ENCODE results near the gene ANAPC5.
"Not testable (repeated sequence)": the region's sequence is repeated elsewhere in the genome, so short reads cannot be mapped to it uniquely, and the experiment has no call there.

ANAPC5 gene

DNA sequence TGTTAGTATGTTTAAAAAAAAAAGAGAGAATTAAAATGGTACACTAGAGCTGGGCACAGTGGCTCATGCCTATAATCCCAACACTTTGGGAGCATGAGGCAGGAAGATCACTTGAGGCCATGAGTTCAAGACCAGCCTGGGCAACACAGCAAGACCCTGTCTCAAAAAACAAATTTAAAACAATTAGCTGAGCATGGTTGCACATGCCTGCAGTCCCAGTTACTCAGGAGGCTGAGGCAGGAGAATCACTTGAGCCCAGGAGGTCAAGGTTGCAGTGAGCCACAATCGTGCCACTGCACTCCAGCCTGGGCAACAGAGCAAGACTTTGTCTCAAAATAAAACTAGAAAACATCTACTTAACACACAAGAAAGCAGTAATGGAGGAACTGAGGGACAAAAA, 42.0 kb downstream of the ANAPC5 start:
- not testable (repeated sequence) for DNase-seq (ENCODE audit: low spot score)

DNA sequence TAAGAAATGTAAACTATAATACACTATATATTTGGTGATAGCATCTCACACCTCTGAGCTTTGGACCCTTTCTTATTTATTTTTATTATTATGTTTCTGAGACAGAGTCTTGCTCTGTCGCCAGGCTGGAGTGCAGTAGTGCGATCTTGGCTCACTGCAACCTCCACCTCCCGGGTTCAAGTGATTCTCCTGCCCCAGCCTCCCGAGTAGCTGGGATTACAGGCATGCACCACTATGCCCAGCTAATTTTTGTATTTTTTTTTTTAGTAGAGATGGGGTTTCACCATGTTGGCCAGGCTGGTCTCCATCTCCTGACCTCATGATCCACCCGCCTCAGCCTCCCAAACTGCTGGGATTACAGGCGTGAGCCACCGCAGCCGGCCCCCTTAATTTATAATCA, 44.8 kb downstream of the ANAPC5 start:
- DNase-seq (ENCODE audit: low spot score), result not testable (repeated sequence)

DNA sequence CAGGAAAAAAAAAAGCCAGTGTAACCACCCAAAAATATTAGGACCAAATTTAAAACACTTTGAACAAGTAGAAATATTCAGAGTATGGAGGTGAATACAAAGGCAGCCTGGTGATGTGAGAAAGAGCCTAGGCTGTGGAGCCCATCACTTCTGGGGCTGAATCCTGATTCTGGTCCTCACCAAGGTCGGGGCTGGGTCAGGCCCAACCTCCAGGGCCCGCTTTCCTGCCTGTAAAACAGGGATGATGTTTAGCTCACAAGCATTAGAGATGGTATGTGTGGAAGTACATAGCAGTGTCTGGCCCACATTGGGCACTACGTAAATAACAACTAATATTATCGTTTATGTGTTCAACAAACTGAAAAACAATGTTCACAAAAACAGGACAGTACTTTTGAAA, 47.9 kb downstream of the ANAPC5 start:
- DNase-seq (ENCODE audit: low spot score), result no peak

DNA sequence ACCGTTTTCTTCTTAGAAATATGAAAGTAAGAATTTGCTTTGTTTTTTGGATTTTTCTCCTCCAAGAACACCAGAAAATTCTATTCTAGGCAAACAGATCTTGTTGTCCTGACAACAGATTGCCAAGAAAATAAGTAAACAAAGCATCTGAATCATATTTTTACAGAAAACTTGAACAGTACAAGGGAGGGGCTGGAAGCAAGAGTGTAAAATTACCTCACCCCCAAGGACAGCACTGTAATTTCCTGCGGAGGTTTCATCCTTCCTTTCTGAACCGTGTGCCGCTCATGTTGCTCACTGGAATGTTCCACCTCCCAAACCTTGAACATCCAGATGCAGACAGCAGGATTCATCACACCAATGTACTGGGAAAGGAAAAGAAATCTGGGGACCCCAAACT, 50.3 kb downstream of the ANAPC5 start:
- peak; percentile 40 for DNase-seq (ENCODE audit: low spot score)

DNA sequence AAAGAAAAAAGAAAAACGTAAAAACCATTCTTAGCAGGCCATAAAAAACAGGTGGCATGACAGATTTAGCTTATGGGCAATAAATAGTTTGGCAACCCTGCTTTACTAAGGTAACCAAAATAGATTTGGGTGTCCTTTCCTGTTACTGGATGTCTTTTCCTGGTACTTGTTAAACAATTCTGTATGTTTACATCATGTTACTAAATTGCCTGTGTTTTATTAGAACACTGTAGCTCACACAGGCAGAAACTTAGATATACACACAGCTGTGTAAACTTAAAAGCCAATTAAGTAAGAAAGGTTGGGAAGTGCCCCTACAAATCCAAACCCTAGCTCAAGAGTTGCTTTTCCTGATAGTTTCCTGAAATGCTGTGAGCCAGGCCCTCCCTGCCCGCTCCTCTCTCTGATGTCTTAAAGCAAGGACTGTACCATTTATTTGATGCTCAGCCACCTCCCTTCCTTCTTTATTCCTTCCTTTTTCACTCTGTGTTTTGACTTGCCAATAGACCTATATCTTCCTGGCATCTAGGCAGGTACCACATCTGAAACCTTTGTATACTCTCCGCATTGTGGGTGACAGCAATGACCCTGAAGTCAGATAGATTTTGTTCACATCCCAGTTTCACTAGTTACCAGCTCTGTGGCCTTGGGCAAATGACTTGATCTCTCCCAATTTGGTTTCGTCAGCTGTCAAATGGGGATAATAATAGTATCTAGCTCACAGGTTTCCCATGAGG, 52.0 kb downstream of the ANAPC5 start:
- DNase-seq (ENCODE audit: low spot score), result no peak

DNA sequence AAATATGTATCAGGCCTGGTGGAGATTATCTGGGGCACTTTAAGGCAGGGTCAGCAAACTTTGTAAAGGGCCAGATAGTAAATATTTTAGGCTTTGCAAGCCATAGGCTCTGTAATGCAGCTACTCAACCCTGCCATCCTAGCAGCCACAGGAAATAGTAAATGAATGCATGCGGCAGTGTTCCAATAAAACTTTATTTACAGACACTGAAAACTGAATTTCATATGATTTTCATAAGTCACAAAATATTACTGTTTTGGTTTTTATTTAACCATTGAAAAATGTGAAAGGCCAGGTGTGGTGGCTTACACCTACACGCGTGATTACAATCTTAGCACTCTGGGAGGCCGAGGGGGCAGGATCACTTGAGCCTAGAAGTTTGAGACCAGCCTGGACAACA, 52.5 kb downstream of the ANAPC5 start:
- DNase-seq (ENCODE audit: low spot score), result no peak

DNA sequence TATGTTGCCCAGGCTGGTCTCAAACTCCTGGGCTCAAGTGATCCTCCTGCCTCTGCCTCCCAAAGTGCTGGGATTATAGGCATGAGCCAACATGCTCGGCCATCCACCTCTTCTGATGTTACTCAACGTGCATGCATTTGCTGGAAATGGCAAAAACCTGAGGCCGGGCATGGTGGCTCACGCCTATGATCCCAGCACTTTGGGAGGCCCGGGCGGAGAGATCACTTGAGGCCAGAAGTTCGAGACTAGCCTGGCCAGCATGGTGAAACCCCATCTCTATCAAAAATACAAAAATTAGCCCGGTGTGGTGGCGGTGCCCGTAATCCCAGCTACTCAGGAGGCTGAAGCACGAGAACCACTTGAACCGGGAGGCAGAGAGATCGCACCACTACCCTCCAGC, 53.8 kb downstream of the ANAPC5 start:
- DNase-seq (ENCODE audit: low spot score), result not testable (repeated sequence)

DNA sequence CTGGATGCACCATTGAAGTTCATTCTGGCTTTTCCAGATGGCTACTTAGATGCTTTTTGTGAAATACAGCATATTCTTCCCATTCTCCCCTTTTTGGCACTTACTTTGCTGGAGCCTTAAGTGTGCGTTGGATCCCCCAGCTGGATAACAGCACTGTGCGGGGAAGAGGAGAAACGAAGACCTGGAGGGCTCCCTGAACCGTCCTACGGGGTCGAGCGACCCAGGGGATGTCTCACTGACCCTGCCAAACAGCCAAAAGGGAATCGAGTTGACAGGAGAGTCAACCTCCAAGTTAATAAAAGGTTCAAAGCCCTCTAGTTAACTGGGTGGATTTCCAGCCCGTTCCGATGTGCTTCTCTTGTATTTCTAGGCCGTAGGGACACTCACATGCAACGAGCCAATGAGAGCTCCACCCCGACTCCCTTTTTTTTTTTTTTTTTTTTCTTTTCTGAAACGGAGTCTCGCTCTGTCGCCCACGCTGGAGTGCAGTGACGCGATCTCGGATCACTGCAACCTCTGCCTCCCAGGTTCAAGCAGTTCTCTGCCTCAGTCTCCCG, 54.7 kb downstream of the ANAPC5 start:
- DNase-seq (ENCODE audit: low spot score), result peak; percentile 4

DNA sequence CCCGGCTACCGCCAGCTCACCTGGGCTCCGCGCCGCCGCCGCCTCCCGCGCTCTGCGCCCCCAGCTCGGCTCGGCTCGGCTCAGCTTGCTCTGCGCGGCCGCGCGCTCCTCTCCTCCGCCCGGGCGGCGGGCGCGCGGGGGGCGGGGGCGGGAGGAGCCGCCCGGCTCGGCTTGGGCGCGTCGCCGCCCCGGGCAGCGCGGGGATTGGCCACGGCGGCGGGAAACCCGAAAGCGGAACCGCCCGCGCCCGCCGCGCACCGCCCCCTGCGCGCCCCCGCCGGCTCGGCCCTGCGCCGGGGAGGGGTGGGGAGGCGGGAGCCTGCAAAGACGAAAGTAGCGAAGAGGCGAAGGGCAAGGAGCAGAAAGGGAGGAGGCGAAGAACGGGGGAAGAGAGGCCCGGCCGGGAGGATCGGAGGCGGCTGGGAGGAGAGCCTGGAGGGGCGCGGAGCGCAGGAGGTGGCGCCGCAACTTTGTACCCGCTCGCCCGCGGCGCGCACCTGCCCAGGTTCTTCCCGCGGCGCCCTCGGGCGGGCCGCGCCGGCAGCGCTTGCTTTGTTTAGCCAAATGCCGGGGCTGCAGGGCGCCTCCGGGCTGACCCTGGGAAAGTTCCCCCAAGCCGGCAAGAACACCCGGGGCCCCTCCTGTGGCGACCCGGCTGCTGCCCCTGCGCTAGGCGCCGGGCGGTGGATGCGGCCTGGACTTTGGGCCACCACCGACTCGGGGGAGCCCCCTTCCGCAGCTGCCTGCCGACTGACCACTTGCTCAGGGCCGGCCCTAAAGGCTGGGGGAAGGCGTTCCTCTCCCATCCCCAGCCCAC, 55.4 kb downstream of the ANAPC5 start, which contains the start of gene CAMKK2:
Gene CAMKK2 (minus strand): TSS at position 92 of the 817 bp plus-strand sequence. CDS start 22,183 bp downstream, outside the sequence.
- DNase-seq (ENCODE audit: low spot score), result peak; percentile 72

DNA sequence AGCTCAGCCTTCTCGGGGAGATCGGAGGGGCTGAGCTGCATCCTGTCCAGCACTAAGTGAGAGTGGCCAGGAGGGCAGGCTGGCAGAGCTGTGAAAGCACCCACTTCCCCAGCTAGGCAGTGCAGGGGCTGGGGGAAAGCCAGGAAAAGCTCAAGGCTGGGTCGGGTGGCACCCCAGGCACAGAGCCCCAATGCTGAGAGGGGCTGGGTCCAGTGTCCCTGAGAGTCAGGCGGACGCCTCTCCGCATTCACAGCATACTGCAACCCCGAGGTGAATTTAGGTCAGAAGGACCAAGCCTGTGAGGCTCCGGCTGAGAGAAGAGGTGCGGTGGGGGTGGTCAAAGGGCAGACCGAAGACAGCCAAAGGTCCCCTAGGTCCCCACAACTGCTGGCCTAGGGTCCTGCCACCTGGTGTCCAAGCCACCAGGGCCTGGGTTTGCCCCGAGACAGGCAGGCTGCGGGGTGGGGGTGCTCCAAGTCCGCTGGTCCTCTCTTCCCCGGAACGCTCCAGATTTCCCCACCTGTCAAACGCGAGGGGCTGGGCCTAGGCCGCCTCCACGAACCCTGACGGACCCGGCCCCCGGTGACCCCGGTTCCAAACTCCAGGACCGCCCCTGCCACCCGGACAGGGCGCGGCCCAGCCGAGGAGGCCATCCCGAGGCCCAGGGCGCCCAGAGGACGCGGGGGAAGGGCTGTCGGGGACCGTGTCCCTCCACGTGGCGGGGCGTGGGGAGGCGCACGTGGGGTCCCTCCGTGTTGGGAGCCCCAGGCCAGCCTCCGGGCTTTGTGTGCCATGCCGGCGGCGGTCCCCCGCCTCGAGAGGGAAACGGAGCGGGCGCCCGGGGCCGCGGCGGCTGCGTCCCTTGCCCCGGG, 56.2 kb downstream of the ANAPC5 start:
- DNase-seq (ENCODE audit: low spot score), result peak; percentile 8

DNA sequence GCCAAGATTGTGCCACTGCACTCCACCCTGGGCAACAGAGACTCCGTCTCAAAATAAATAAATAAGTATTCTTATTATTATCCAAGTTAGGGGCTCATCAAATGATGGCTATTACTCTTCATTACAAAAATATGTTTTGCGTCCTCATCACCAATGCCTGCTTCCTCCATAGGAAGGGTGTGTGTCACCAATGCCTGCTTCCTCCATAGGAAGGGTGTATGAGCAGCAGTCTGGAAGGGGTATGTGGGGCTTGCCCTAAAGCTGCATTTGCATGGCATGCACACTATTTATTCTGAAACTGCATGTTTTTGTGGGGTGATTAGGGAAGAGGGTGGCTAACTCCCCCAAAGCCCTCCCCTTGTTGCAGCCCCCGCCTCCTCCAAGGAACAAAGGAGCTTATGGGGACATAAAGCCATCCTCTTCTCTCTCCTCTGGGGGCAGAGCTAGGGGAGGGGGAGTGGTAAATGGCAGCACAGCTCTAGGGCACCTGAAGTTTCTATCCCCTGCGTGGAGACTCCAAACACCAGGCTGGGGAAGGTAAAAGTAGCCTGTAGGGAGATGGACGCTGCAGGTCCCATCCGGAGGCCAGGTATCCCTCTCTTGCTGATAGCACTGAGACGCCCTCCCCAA, 57.0 kb downstream of the ANAPC5 start:
- peak; percentile 36 for DNase-seq (ENCODE audit: low spot score)

DNA sequence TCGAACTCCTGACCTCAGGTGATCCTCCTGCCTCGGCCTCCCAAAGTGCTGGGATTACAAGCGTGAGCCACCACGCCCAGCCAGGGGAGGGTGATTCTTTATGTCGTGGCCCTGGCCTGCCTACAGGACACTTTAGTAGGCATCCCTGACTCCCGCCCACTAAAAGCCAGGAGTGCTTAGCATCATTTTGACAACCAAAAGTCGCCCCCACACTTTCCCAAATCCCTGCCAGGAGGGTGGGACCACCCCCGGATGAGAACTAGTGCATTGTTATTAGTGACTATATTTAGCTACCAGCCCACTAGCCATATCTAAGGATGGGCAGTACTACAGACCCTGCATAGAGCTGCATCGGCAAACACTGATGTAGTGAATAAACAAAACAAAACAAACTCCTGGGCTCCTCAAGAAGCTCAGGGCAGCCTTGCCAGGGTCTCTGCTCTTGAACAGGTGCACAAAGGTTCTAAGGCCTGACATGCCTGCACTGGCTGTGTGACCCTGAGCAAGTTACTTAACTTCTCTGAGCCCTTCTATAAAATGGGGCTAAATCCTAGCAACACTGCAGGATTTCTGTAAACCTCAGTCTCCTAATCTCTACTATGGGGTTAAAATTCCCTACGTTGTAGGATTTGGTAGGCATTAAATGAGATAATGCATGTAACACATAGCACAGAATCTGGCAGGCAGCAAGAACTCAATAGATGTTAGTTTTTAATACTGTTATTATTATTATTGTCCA, 57.9 kb downstream of the ANAPC5 start:
- DNase-seq (ENCODE audit: low spot score), result no peak

DNA sequence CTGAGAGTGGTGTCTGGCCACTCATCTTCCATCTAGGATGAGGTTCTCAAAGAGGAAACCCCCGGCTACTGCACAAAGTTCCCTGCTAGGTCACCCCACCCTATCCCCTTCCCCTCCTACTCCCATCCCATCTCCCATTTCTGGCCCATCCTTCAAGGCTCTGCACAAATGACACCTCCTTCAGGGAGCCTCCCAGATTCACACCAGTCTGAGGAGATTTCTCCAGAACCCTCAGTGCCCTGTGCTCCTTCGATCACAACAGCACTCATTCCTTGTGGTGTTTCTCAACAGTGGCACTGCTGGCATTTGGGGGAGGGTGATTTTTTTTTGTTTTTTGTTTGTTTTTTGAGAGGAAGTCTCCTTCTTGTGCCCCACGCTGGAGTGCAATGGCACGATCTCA, 58.6 kb downstream of the ANAPC5 start:
- no peak for DNase-seq (ENCODE audit: low spot score)

DNA sequence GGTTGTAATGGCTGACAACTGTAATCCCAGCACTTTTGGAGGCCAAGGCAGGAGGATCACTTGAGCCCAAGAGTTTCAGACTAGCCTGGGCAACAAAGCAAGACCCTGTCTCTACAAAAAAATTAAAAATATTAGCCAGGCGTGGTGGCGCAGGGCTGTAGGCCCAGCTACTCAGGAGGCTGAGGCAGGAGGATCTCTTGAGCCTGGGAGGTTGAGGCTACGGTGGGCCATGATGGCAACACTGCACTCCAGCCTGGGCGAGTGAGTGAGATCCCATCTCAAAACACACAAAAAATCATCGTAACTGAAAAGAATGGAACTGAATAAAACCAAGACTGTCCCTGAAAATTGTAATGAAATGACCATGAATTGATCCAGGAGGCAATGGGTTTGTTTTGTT, 61.8 kb downstream of the ANAPC5 start:
- DNase-seq (ENCODE audit: low spot score), result no peak

DNA sequence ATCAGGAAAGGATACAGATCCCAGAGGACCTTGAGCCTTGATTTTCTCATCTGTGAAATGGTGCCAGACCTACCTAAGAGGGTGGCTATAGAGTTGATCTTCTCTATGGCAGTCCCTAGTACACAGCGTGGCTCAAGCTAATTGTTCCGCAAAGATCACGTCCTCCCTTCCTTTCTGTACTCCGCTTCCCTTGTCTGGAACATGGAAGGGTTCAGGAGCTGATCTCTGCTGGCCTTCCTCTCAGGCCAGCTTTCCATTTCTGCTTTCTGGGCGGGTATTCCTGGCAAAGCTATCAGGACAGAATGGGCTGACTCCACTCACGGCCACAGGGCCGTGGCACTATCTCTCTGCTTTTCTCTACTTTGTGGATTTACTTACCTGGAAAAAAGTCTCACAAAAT, 62.2 kb downstream of the ANAPC5 start:
- no peak for DNase-seq (ENCODE audit: low spot score)

DNA sequence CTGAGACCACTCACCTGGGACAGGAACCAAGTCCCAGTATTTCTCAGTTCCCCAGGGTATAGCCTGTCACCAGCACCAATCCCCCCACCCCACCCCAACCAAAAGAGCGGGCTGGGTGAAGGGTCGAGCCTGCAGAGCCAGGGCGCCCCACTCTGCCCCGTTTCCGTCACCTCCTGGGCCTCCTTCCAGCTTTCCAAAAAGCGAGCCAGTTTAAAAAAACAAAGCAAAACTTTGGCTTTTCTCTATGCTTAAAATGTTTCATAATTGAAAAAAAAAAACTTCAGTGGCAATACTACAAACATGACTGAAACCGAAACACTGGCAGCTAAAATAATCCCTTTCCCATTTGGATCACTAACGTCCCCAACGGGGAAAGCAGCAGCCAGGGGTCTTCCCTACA, 63.2 kb downstream of the ANAPC5 start:
- no peak for DNase-seq (ENCODE audit: low spot score)

DNA sequence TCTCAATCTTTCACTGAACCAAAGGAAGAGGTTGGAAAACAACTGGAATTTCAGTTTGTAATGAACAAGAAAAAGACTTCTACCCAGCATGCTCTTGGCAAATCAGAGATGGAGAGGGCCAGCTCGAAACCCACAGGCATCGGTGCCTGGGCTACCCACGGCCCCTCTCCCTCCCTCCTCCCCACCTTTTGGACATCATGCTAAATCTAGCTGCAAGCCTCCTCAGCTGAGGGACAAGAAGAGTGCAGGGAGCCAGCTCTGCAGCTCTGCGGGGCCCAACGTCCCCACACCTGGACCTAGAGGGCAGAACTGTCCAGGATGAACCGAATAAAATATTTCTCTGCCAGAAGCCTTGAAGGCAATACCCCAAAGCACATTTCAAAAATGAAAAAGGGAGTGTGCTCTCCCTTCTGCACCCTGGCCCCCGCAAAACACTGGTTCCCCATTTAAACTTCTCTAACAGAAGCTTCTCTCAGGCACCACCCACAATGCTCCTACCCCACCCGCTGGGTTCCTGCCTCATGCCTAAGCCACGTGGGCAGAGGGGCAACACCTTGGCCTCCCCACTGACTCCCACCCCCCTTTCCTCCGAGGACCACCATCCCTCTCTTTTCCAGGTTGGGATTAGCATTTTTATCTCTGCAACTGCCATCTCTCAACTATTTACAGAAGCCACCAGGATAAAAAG, 63.9 kb downstream of the ANAPC5 start:
- DNase-seq (ENCODE audit: low spot score), result no peak

DNA sequence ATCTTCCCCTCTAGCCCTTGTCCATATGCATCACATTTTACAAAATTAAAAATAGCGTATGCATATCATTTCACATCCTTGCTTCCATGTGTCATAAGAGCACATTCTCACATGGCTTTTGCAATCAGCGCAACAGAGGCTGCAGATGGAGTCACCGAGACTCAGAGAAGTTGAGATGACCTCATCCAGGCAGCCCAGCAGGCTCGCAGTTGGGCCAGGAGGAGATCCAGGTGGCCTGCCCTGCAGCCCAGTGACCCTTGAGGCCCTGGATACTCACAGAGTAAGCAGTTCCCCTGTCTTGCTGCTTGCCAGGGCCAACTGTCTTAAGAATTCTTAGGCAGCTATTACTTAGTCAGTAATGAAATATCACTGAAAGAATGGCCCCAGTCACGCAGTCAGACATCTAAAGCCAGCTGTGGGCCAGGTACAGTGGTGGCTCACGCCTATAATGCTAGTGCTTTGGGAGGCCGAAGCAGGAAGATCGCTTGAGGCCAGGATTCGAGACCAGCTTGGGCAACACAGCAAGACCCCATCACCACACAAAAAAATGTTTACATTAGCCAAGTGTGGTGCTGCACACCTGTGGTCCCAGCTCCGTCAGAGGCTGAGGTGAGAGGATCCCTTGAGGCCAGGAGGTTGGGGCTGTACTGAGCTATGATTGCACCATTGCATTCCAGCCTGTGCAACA, 64.8 kb downstream of the ANAPC5 start:
- DNase-seq (ENCODE audit: low spot score), result no peak

DNA sequence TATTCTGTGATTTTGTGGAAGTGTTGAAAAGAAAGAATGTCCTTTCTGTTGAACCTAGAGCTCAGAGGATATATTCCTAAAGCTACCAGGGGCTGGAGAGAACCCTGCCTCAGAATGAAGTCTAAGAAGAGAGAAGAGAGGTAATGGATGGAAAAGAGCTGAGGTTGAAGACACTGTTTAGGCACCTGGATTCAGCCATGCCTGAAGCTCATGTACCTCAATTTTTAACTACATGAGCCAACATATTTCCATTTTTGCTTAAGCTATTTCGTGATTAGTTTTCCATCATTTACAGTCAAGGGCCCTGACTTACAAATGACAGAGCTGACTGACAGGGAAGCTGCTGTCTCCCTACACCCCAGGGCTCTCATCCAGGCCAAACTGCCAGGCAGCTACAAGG, 66.4 kb downstream of the ANAPC5 start:
- DNase-seq (ENCODE audit: low spot score), result no peak

All from kidney capillary endothelial cell (primary cell).